IMR-90 (cell line): ENCODE data around the gene KCTD13. TPM values are rescaled to one million over a fixed set of nuclear protein-coding genes. Genes with fewer than 3 reads are reported as not detected.

Experiments
- ATAC-seq: fragments of 200-7000 bp; cut with Tn5 transposase; 2 replicates; pipeline ENCODE4 v1.9.1; 2020; ENCODE audit warnings: low read depth, mild to moderate bottlenecking, moderate library complexity
- BruUV-seq: library from RNA; stranded (reverse); fragments of 400-500 nt; replicated peaks from 2 replicates; lab custom pipeline; 2021; lab: Mats Ljungman, UMichigan
- CTCF ChIA-PET: fragments of 300-600 bp; formaldehyde crosslinking; extraction: SDS; loops from one replicate; lab custom pipeline; 2021; ENCODE audit warnings: antibody characterized with exemption; lab: Yijun Ruan, JAX
- POLR2A ChIA-PET: fragments of 300-600 bp; sonication (Branson Sonifier 250); formaldehyde crosslinking; loops from one replicate; lab custom pipeline; 2022; ENCODE audit warnings: antibody characterized with exemption; ENCODE audit not compliant: unreplicated experiment; lab: Charles Lee
- DNase-seq: peaks from one replicate; pipeline ENCODE4 v3.0.0; 2013
- H2AFZ ChIP-seq: replicated peaks from 2 replicates; pipeline ENCODE3; 2013; ENCODE audit warnings: low read length, mild to moderate bottlenecking; ENCODE audit not compliant: poor library complexity
- H2AK5ac ChIP-seq: 2 replicates; pipeline ENCODE4 v1.6.1; 2013; ENCODE audit warnings: low read depth, low read length, inconsistent platforms
- H2AK9ac ChIP-seq: replicated peaks from 2 replicates; pipeline ENCODE3; 2013; ENCODE audit warnings: mild to moderate bottlenecking, low read depth, low read length, moderate library complexity; ENCODE audit not compliant: poor library complexity
- H2BK120ac ChIP-seq: 2 replicates; pipeline ENCODE4 v1.6.1; 2013; ENCODE audit warnings: low read depth, low read length, inconsistent platforms
- H2BK15ac ChIP-seq: 3 replicates; pipeline ENCODE4 v1.6.1; 2013; ENCODE audit warnings: low read depth, low read length, inconsistent platforms
- H2BK20ac ChIP-seq: 2 replicates; pipeline ENCODE4 v1.6.1; 2013; ENCODE audit warnings: low read depth, mild to moderate bottlenecking, inconsistent platforms, low read length, moderate library complexity
- H2BK5ac ChIP-seq: 2 replicates; pipeline ENCODE4 v1.6.1; 2013; ENCODE audit warnings: mild to moderate bottlenecking, low read depth, low read length, inconsistent platforms; ENCODE audit not compliant: poor library complexity, severe bottlenecking
- H3K14ac ChIP-seq: replicated peaks from 2 replicates; pipeline ENCODE4 v1.6.1; 2013; ENCODE audit warnings: low read depth, low read length, inconsistent platforms
- H3K18ac ChIP-seq: 2 replicates; pipeline ENCODE4 v1.6.1; 2013; ENCODE audit warnings: low read depth, low read length, control low read depth
- H3K23ac ChIP-seq: 2 replicates; pipeline ENCODE4 v1.6.1; 2013; ENCODE audit warnings: low read depth, low read length, inconsistent platforms
- H3K27ac ChIP-seq: 2 replicates; pipeline ENCODE4 v1.5.1; 2013; ENCODE audit warnings: mild to moderate bottlenecking, control low read depth, low read length; ENCODE audit not compliant: insufficient read depth
- H3K27me3 ChIP-seq: 2 replicates; pipeline ENCODE4 v1.6.1; 2013; ENCODE audit warnings: low read length; ENCODE audit not compliant: control insufficient read depth, insufficient read depth
- H3K36me3 ChIP-seq: 2 replicates; pipeline ENCODE4 v1.6.1; 2013; ENCODE audit warnings: low read length, mixed read lengths; ENCODE audit not compliant: control insufficient read depth, insufficient read depth
- H3K4ac ChIP-seq: 2 replicates; pipeline ENCODE4 v1.6.1; 2013; ENCODE audit warnings: low read depth, low read length, inconsistent platforms
- H3K4me1 ChIP-seq: 2 replicates; pipeline ENCODE4 v1.6.1; 2013; ENCODE audit warnings: low read length, mixed read lengths; ENCODE audit not compliant: control insufficient read depth, insufficient read depth
- H3K4me2 ChIP-seq: 2 replicates; pipeline ENCODE4 v1.6.1; 2013; ENCODE audit warnings: low read depth, mild to moderate bottlenecking, control low read depth, low read length, moderate library complexity
- H3K4me3 ChIP-seq: 2 replicates; pipeline ENCODE4 v1.5.1; 2013; ENCODE audit warnings: low read depth, mild to moderate bottlenecking, control low read depth, low read length, moderate library complexity; ENCODE audit not compliant: insufficient read depth
- H3K56ac ChIP-seq: 2 replicates; pipeline ENCODE4 v1.6.1; 2013; ENCODE audit warnings: low read length, inconsistent platforms; ENCODE audit not compliant: insufficient read depth; ENCODE audit errors: extremely low read depth
- H3K79me1 ChIP-seq, 2 experiments: 2 replicates each; pipeline ENCODE4 v1.6.1; 2013; ENCODE audit warnings: low read length in 2 of 2, inconsistent platforms in 1 of 2, low read depth in 1 of 2
- H3K9ac ChIP-seq: 2 replicates; pipeline ENCODE4 v1.6.1; 2013; ENCODE audit warnings: low read depth, low read length, control low read depth
- H3K9me1 ChIP-seq: 2 replicates; pipeline ENCODE4 v1.6.1; 2013; ENCODE audit warnings: low read length, inconsistent platforms; ENCODE audit not compliant: insufficient read depth
- H3K9me3 ChIP-seq: 2 replicates; pipeline ENCODE4 v1.6.1; 2013; ENCODE audit warnings: low read length; ENCODE audit not compliant: control insufficient read depth, insufficient read depth
- H4K20me1 ChIP-seq: 2 replicates; pipeline ENCODE4 v1.6.1; 2013; ENCODE audit warnings: low read length, inconsistent platforms; ENCODE audit not compliant: insufficient read depth
- H4K5ac ChIP-seq: 2 replicates; pipeline ENCODE4 v1.6.1; 2013; ENCODE audit warnings: mild to moderate bottlenecking, low read depth, low read length, control low read depth
- H4K8ac ChIP-seq, 2 experiments: 2 replicates each; pipeline ENCODE4 v1.6.1; 2013; ENCODE audit warnings: low read depth in 2 of 2, low read length in 2 of 2, control low read depth in 1 of 2, inconsistent platforms in 1 of 2
- H4K91ac ChIP-seq: 2 replicates; pipeline ENCODE4 v1.6.1; 2013; ENCODE audit warnings: low read depth, low read length, inconsistent platforms; ENCODE audit not compliant: insufficient read depth
- MAFK ChIP-seq: IDR thresholded peaks from 2 replicates; pipeline ENCODE4 v1.6.1; 2012; ENCODE audit warnings: low read depth, low read length, improper control_type of control experiment
- WGBS, 2 experiments: methylation state at CpG; one replicate each; pipeline versions ENCODE4 v1.1.5 to v1.1.7; 2013; ENCODE audit warnings: missing lambda C conversion rate in 2 of 2; ENCODE audit not compliant: insufficient read length in 1 of 2; ENCODE audit errors: extremely low coverage in 2 of 2; 5-methylcytosine and 5-hydroxymethylcytosine counted together
- dilution Hi-C: fragments of 300-500 bp; cut with HindIII; formaldehyde crosslinking; loops from one replicate; pipeline ENCODE4 v1.14.3; 2018; ENCODE audit warnings: low sequenced_read_pairs; ENCODE audit not compliant: unreplicated experiment
- in situ Hi-C: fragments of 300-500 bp; cut with MboI; formaldehyde crosslinking; loops from 3 replicates; pipeline ENCODE4 v1.14.3; 2019; ENCODE audit warnings: low sequenced_read_pairs, inconsistent platforms, mixed read lengths
- intact Hi-C: fragments of 100-400 bp; cut with micrococcal nuclease; formaldehyde crosslinking; loops from 2 replicates; pipeline ENCODE4 v1.10.0; 2022
- polyA plus RNA-seq, 3 experiments: library from polyadenylated mRNA; depleted of rRNA; stranded (reverse); fragments of >200 nt; gene quantifications; 2 replicates each; pipeline ENCODE4 v1.2.3, GENCODE V29; 2012; ENCODE audit warnings: low replicate concordance in 1 of 3
- total RNA-seq: library from RNA; depleted of rRNA; stranded (reverse); fragments of >200 nt; gene quantifications from 2 replicates; pipeline ENCODE4 v1.2.3, GENCODE V29; 2012
- TF ChIP-seq, protein P1 (sequence below): fragments of 150-350 bp; IDR thresholded peaks from 2 replicates; pipeline ENCODE4 v1.6.1; 2017; ENCODE audit warnings: mild to moderate bottlenecking, antibody characterized with exemption, low read length, low read depth

Gene KCTD13
- total and polyA plus RNA-seq, 2 of the 4 experiments (the other 2 are of a cell fraction): 4.1 to 20.7 TPM

DNA sequence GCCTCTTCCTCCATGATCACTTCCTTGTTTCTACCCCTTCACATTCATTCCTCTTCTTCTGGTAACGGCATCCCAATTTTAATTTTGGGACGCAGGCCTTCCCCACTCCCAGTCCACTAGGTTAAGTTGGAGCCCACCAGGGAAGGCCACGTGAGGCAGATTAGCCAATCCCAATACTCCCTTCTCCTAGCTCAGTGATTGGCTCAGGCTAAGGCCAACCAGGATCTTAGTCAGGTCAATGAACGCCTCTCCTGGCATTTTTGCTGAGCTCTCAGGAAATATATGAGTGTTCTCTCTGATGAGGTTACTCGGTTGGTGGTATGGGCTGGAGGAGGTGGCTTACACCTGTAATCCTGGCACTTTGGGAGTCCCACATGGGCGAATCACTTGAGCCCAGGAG lies 42.0 kb downstream of the KCTD13 start:
- H3K14ac ChIP-seq: no peak overlapping the region
- H3K27ac ChIP-seq: no peak overlapping the region
- H4K5ac ChIP-seq: no peak overlapping the region
- H3K9me1 ChIP-seq: no peaks in the 10 kb centered on the region
- no peaks in the 10 kb centered on the region for H4K20me1 ChIP-seq
- dilution Hi-C loops (no loop called here), in situ Hi-C loops (no loop called here), intact Hi-C loops (no loop called here)
- peaks cover 1% of the 10 kb centered on the region for H3K36me3 ChIP-seq
- ChIA-PET CTCF (no interaction called here), POLR2A (no interaction called here)
- H2AK5ac ChIP-seq: no peak overlapping the region
- H2AK9ac ChIP-seq: no peak overlapping the region
- TF ChIP-seq, protein P1, sequence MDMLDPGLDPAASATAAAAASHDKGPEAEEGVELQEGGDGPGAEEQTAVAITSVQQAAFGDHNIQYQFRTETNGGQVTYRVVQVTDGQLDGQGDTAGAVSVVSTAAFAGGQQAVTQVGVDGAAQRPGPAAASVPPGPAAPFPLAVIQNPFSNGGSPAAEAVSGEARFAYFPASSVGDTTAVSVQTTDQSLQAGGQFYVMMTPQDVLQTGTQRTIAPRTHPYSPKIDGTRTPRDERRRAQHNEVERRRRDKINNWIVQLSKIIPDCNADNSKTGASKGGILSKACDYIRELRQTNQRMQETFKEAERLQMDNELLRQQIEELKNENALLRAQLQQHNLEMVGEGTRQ: peak; percentile 65
- TF ChIP-seq MAFK: no peak
- H3K4me2 ChIP-seq: no peak overlapping the region
- no peak overlapping the region for H3K9ac ChIP-seq
- no peak overlapping the region for H3K56ac ChIP-seq
- no peaks in the 10 kb centered on the region for H3K9me3 ChIP-seq
- H2BK20ac ChIP-seq: no peak overlapping the region
- H2BK5ac ChIP-seq: no peak overlapping the region
- no peak overlapping the region for H4K91ac ChIP-seq
- no peak overlapping the region for H3K18ac ChIP-seq
- DNase-seq (no peak), ATAC-seq (no peak)
- H3K4ac ChIP-seq: no peak overlapping the region
- no peaks in the 10 kb centered on the region for H3K79me1 ChIP-seq
- H3K4me1 ChIP-seq: no peaks in the 10 kb centered on the region
- no peak overlapping the region for H2BK15ac ChIP-seq
- WGBS, 2 experiments: 92% methylated on average over 2 of the region's 6 CpGs; no CpG with 5 or more reads in 1 of the 2 experiments
- no peaks in the 10 kb centered on the region for H3K27me3 ChIP-seq
- BruUV-seq: no TSS peak
- H4K8ac ChIP-seq: no peak overlapping the region
- H3K23ac ChIP-seq: no peak overlapping the region
- no peak overlapping the region for H2AFZ ChIP-seq
- no peak overlapping the region for H2BK120ac ChIP-seq
- no peak overlapping the region for H3K4me3 ChIP-seq
